ENCODE measurements around the gene TGFBI.

The TGFBI gene

DNA sequence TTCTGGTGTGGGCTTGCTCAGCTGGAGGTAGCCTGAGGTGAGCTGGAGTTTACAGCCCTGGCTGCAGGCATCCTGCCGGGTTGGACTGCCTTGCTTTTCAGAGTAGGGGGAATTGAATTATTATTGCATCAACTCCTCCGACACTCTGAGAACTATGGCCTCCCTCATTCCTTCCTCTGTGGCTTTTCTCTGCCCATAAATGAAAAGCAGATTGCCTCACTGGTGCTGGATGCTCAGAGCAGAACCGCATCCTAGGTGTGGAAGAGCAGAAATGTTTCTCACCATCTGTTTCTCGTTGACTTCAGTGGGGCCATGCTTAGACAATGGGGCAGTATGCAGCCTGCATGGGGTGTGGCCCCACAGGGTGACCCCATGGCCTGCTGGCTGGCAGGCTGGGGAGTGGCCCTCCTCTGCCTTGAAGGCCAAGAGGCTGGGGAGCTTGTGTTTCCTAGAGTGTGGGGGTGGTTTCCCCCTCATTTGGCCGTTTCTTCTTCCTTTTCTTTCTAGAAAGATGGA is 27.3 kb upstream of the TGFBI start:
- no peak for DNase-seq (ENCODE audit: low read depth in 2 of 3, low spot score in 2 of 3)

DNA sequence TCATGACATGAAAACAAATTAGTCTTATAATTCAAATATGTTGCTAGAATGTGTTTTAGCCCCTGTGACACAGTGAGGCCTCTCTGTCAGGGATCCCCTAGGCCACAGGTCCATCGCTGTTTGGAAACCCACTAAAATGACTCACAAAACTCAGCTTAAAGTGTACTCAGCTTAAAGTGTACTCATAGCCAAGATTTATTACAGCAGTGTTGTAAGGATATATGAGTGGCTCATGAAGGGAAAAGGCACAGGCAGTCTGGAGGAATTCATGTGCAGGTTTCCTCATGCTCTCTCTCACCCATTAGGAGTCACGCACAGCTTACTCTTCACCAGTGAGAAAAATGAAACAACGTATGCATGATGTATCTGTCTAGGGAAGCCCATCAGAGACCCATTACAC is 24.4 kb upstream of the TGFBI start:
- DNase-seq (ENCODE audit: low read depth in 2 of 3, low spot score in 2 of 3), result no peak

DNA sequence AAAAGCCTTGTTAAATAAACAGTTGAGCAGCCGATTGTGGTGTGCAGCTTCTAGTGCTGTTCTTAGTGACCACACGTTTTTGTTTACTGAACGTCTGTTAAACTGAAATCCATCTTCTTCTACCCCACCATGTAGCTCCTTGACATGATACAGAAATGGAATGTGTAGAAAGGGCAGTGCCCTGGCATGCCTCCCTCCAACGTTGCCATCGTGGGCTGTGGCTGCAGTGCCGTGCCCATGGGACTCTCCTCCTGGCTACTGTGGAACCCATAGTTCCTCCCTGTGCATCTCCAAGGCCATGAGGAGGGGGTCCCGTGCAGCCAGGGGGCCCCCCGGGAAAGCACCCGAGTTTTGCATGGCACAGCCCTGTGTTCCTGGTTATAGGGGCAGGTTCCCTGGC is 23.3 kb upstream of the TGFBI start:
- no peak for DNase-seq (ENCODE audit: low read depth in 2 of 3, low spot score in 2 of 3)

DNA sequence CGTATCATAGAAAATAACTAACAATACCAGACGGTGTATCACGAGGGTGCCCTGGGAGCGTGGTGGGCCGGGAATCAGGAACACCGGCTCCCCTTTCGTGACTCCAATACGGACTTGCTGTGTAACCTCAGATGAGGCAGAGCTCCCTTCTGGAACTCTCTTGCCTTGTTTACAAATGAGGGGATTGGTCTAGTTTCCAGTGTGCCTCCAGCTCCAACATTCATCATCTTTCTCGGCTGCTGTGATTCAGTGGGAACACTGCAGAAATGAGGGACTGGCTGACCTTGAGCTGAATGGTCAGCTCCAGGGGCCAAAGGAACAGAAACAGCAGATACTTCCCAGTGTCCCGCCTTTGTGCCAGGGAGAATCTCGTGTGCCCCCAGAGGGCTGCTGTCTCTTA is 22.6 kb upstream of the TGFBI start:
- DNase-seq (ENCODE audit: low read depth in 2 of 3, low spot score in 2 of 3), result no peak

DNA sequence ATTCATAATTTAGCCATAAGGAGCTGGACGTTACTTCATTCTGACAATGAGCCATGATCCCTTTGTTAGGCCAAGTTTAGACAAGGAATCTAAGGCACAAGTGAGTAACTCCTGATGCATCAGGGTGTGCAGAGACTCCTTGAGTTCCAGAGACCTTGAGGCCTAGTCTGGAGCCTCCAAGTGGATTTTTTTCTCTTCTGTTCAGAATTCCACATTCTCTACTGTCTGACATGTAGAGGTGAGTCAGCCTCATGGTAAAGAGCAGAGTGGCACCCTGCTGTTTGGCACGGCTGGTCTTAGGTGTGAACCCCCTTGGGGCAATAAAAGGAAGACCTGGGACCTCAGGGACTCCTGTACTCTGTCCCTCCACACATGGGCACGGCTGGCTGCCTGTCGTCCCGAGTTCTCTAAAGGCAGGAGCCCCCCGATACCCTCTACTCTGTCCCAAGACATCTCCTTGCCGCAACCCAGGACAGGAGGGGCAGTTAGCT is 22.0 kb upstream of the TGFBI start:
- no peak for DNase-seq (ENCODE audit: low read depth in 2 of 3, low spot score in 2 of 3)

DNA sequence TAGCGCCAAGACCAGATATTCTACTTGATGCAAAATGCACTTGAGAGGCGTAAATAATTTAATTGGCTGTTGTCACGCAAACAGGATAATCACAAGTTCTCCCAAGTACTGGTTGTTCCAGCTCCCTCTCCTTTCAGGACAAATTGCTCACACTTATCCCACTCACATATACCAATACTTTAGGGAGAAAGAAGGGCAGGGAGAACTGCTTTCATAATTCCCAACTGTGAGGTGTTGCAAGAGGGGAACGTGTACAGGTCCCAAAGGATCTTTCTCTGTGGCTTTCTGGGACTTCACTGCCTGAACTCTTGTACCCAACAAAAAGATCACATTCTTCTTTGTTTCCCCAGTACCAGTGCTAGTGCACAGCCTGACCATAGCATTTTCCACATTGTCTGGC is 21.5 kb upstream of the TGFBI start:
- DNase-seq (ENCODE audit: low read depth in 2 of 3, low spot score in 2 of 3), result no peak

DNA sequence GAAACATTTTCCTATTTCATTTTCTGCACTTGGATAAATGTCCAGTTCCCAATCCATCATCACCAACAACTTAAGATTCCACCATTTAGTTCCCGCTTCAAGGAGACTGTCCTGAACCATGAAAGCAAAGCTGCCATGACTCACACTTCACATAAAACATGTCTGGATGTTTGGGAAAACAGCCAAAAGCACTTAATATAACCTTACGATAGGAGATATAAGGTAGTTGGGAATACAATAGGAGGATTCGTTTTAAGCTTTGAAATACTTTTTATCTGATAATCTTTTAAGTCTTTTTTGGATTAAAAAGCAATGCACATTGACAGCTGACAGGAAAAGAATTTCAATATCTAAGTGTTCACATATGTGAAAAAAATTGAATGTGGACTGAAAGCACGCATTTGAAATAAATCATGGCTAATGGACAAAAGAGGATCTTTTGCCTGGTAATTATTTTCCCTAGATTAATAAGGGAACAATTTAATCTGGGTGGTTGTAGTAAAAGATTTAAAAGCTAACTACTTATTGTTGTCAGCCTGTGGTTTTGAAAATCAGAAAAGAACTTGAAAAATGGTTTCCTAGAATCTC is 17.3 kb upstream of the TGFBI start:
- DNase-seq (ENCODE audit: low read depth in 2 of 3, low spot score in 2 of 3), result no peak

DNA sequence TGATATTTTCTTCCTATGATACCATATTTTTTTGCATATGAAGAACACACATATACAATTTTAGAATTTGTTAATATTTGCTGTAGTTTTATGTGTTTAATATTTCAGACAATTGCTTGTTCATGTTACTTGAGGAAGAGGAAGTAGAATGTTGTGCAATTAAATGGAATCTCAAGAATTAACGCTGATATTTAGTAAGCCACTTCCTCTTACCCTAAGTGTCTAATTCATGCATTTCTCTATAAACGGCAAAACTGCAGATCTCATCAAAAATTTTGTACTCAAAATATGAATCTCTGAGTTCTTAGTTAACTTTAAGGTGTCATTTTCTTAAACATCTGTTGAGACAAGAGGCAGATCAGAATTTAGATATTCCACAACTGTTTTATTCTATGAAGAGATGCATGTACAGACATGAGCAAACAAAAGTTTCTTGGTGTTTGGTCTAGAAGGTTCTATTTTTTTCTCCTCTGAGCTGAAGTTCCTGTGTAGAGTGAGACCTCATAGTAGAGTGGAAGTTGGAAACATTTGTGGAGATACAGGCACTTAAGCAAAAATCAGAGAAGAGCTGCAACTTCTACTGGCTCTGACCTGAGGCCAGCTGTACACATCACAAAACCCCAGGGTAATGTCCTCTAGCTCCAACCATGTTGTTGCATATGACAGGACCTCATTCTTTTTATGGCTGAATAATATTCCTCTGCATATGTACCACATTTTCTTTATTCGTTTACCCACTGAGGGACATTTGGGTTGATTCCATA is 16.6 kb upstream of the TGFBI start:
- DNase-seq (ENCODE audit: low read depth in 2 of 3, low spot score in 2 of 3), result no peak

DNA sequence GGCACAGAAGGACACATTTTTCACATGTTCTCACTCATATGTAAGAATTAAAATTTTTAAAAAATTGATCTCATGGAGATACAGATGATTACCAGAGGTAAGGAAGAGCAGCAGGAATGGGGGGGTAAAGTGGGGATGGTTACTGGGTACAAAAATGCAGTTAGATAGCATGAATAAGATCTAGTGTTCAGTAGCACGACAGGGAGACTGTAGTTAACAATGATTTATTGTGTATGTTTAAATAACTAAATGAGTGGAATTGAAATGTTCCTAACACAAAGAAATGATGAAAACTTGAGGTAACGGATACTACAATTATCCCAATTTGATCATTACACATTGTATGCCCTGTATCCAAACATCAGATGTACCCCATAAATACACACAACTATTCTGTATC is 15.2 kb upstream of the TGFBI start:
- DNase-seq (ENCODE audit: low read depth in 2 of 3, low spot score in 2 of 3), result no peak

DNA sequence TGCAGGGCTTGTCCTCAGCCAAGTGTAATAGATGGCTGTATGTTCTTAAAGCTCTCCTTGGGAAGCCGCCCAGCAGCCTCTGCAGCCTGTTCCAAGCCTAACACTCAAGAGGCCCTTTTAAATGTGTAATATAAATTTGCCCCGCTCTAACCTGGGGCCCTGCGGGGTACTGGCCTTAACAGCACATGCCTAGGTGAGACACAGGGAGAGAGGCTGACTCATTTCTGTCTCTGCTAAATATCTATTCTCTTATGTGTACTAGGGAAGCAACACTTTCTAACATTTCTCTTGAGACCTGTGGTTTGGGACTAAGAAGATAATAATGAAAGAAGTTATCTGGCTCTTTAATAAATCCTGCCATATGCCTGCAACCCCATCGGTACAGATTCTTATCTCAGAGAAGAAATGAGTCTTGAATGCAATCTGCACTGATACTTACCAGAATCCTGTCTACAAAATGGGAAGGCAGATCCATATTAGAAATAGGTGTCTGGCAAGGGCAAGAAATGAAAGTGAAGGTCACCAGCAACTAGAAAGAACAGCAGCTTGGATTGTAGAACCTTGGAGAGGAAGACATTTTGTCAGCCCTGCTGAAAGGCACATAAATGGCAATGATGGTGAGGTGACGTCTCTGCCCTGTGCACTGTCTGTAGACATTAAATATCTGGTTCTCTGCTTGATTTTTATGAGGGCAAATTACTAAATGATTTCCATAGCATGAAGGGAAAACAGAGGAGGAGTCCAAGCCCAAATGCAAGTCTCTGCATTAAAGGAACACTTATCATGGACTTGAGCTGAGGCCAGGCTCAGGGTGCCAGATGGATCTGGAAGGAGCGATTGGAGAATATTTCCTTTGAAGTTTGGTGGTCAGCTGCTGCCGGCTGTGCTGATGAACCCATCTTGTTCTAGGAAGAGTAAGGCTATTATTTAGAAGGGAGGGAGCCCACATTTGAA is 14.5 kb upstream of the TGFBI start:
- no peak for DNase-seq (ENCODE audit: low read depth in 2 of 3, low spot score in 2 of 3)

DNA sequence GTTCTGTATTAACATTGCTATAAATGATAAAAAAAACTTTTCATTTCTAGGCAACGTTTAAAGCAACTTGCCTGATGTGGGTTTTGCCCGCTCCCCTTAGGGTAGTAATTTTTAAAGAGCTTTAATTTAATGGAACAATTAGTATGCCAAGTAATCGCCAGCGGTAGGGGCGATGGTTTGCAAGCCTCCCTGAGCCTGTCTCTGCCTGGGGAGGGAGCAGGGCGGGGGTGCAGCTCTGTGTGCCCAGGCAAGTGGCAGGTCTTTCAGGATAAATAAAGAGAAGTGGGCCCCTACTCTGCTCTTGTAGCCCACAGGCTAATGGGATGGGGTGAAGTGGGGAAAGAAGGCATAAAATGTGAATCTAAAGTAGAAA is 13.8 kb upstream of the TGFBI start:
- no peak for DNase-seq (ENCODE audit: low read depth in 2 of 3, low spot score in 2 of 3)

DNA sequence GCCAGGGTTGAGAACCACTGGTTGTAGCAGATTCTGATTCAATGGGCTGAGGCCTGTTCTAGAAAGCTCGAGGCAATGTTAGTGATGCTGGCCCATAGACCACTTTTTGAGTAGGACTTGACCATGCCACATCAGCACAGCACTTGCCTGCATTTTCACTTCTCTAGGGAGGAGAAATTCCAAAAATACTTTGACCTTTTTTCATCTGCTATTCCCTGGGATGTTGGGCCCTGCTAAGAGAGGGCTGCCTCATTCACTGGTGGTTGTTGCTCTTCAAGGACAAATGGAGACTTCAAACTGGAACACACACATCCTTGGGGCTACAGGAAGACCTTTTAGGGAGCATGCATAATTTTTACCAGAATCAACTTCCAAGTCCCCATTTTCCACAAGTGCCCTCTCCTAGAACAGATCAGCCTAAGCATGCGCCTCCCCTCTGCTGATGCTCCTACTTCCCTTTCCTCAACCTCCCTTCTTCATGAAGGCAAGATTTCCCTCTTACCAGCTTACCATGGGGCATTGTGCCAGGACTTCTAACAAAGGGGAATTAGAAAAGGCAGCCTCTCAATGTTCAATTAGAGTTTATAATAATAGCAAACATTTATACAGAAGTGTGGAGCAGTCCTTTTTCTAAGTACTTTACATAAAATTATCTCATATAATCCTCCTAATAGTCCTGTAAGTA is 12.7 kb upstream of the TGFBI start:
- no peak for DNase-seq (ENCODE audit: low read depth in 2 of 3, low spot score in 2 of 3)

DNA sequence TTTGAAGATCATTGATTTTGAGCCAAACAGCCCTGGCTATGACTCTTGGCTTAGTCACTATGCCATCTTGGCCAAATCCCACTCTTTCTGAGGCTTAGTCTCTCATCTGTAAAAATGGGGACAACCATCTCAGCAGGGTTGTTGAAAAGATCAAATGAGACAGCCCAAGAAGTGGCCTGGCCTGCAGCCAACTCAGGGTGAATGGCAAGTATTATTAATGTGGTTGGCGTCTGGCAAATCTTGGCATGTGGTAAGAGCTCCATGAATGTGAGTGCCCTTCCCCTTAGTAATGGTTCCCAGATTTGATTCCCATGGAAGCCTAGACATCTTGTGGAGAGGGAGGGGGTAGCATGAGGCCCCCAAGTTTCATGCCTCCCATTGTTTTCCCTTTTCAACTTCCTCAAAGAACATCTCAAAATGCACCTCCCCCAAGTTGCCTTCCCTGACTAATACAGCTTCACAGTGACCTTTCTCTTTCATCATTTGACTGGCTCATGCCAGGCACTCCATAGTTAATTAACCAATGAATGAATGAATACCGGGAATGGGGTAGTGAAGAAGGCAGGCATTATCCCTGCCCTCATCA is 11.8 kb upstream of the TGFBI start:
- no peak for DNase-seq (ENCODE audit: low read depth in 2 of 3, low spot score in 2 of 3)

DNA sequence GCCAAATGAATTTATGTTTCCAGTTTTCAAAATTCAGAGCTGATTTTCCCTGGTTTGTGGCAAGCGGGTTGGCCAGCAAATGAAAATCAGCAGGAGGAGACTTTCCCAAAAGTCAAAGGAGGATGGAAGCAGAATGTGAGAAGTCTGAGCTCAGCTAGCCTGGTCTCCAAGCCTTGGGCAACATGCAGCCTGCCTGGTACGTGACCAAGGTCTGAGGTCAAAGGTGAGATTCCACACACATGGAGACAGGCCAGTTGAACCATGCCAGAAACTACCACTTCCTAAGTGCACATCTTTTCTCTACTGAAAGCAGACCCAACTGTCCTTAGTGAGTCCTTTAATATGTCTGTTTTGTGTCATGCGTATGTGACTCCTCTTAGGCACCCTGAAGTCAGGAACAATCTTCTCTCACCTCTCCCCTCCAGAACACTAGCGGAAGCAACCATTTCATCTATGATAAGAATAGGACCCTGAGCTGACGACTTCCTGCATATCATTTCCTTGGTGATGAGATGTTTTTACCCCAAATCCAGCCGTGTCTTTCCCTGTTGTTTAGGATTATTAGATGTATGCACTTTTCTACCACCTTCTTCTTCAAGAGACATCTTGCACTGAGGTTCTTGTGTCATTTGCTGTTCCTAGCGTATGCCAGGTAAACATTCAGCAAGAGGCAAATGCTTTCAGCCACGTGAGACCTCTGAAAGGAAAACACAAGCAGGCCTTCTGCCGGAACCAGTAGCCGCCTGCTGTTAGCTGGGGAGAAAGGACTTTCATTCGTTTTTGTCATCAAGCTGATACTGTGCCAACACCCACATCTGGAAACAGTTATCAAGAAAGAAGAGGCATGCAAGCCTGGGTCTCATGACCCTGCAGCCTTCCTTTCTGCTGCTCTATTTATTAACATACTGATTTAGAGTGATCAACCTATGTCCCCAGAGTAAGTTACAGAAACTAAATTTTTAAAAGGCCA is 9.7 kb upstream of the TGFBI start:
- no peak for DNase-seq (ENCODE audit: low read depth in 2 of 3, low spot score in 2 of 3)

DNA sequence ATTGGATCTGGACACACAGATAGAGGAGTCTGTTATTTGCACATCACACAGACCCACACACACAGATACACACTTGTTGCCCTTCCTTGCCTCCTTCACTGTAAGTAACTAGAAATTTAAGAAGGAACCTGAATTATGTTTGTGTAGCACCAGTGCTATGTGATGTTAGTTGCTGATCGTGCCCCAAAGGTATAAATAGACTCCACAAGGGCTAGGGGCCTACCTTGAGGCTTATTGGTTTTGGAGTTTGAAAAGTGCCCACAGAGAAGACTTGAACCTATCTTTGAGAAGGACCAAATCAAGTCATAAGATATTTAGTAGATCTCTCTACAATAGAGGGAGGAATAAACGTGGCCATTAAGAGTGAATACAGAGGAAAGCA is 8.8 kb upstream of the TGFBI start:
- DNase-seq (ENCODE audit: low read depth in 2 of 3, low spot score in 2 of 3), result no peak

DNA sequence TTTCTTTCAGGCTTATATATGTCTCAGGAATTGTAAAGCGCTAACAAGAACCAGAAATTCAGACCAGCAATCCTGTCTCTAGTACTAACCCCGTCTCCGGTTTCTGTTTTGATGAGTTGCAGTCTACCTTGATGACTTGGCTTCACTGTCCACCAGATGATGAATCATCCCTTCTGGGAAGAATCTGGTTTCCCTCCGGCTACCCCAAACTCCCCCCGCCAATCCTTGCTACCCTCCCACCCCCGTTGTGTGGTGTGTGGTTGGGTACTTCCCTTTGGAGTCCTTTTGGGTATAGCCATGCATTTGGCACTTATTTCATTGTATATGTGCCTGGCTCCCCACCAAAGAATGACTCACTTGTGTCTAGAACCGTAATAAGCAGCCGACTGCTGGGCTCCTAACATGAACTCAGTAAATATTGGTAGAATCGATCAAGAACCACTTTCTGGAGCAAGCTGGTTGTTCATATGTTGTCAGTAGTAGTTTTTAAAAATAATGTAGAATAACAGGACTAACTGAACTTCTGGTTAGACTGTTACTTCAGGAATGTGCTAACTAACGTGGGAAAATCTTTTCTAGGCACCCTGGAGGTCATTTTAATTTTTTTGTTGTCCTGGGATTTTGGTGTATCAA is 8.3 kb upstream of the TGFBI start:
- DNase-seq (ENCODE audit: low read depth in 2 of 3, low spot score in 2 of 3), result peak in 1 of 3 experiments; percentile 9

DNA sequence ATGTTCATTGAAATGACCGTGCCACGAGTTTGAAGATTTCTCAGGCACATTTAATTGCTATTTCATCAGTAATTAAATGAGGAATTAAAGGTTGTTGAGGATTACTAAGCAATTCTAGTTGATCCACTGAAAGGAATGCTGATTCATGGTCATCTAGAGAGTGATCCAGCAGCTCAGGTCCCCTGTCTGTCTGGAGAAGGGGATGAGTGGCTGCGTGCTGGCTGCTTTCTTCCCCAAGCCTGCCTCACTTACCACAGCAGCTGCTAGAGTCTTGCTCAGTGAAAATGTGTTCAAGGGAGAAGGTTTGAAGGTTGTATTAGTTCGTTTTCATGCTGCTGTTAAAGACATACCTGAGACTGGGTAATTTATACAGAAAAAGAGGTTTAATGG is 7.8 kb upstream of the TGFBI start:
- no peak for DNase-seq (ENCODE audit: low read depth in 2 of 3, low spot score in 2 of 3)

DNA sequence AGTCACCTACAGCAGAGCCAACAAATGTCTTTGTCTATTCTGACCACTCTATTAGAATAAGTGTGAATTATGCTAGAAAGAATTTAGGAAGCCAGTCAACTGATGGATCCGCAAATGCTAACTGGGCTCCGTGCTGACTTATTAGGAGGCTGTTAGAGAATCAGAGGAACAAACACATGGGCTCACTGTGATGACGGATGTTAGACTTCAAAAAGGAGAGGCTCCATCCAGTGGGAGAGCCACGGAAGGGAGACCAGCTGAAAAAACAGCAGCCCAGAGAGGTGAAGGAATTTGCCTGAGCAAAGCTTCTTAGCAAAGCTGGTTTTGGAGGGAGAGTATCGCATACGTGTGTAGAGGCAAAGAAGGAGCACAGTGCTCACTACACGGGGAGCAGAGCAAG is 5.8 kb upstream of the TGFBI start:
- DNase-seq (ENCODE audit: low read depth in 2 of 3, low spot score in 2 of 3), result no peak

DNA sequence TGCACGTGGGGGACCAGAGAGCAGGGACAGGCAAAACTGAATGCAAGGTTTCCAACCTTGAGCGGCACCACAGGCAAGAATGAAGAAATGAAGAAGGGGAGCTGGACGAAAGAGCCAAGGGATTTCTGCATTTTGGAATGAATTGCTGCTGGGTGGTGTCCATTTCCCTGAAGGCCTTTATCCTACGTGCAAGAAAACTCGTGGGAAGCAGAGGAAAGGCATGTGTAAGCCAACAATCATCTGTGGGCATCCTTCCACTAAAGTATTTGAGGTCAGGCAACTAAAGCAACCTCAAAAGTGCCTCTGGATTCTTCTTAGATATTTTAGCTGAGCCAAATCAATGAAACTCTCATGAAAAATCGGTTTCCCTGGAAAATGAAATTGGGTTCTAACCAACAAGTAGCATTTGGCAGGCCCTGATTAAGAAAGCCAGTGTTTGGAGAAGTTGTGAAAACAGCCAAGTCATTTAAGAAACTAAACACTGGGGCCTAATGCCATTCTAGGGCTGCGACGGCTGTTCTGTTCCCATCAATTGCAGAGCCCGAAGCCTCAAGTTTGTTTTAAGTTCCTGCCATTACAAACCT is 4.7 kb upstream of the TGFBI start:
- no peak for DNase-seq (ENCODE audit: low read depth in 2 of 3, low spot score in 2 of 3)

All from activated CD8-positive, alpha-beta memory T cell treated with anti-CD3 and anti-CD28 coated beads for 48 hours (primary cell).